Fibroblast of the aortic adventitia (primary cell): Measurements from ENCODE around the gene UBXN11. TPM values are rescaled to one million over a fixed set of nuclear protein-coding genes. Genes with fewer than 3 reads are reported as not detected.

Experiments
- DNase-seq: peaks from one replicate; pipeline ENCODE4 v3.0.0-alpha.2; 2010; ENCODE audit warnings: low read depth
- H3K4me3 ChIP-seq: 2 replicates; pipeline ENCODE4 v1.5.1; 2011; ENCODE audit warnings: low read depth, mild to moderate bottlenecking, control low read depth, low read length, moderate library complexity
- CTCF ChIP-seq: IDR thresholded peaks from 2 replicates; pipeline ENCODE4 v1.5.1; 2011; ENCODE audit warnings: mild to moderate bottlenecking, low read length, control low read depth, inconsistent platforms; ENCODE audit not compliant: insufficient read depth
- total RNA-seq: library from RNA; depleted of rRNA; stranded (reverse); fragments of >200 nt; gene quantifications from 2 replicates; pipeline ENCODE4 v1.2.3, GENCODE V29; 2012; ENCODE audit warnings: low replicate concordance

The UBXN11 gene
- total RNA-seq, 1 donor = 8.9 TPM

- no peak overlapping the region for H3K4me3 ChIP-seq
- no peak for DNase-seq
- no peak for TF ChIP-seq CTCF
These were observed 18.1 kb upstream of the UBXN11 start for GRCh38 chr1:26324550-26324949.

- TF ChIP-seq CTCF = no peak
- H3K4me3 ChIP-seq = no peak overlapping the region
- no peak for DNase-seq
These were observed 16.9 kb upstream of the UBXN11 start for GRCh38 chr1:26323382-26323781.

GRCh38 chr1:26322042-26322331, 15.6 kb upstream of the UBXN11 start:
- DNase-seq = no peak
- TF ChIP-seq CTCF = no peak
- H3K4me3 ChIP-seq = no peak overlapping the region

GRCh38 chr1:26321315-26322041, 15.0 kb upstream of the UBXN11 start:
- peak; percentile 88 for DNase-seq
- peak; percentile 90 for TF ChIP-seq CTCF
- H3K4me3 ChIP-seq = no peak overlapping the region

- DNase-seq = no peak
- no peak overlapping the region for H3K4me3 ChIP-seq
- no peak for TF ChIP-seq CTCF
These were observed 14.5 kb upstream of the UBXN11 start for GRCh38 chr1:26320896-26321295.

GRCh38 chr1:26318338-26319064, 12.1 kb upstream of the UBXN11 start:
- no peak overlapping the region for H3K4me3 ChIP-seq
- TF ChIP-seq CTCF = no peak
- no peak for DNase-seq
